ENCODE results near the gene ACTL8. TPM values are rescaled to one million over a fixed set of nuclear protein-coding genes. Genes with fewer than 3 reads are reported as not detected.

The ACTL8 gene
- total RNA-seq, 1 donor from 2014 or later, result not detected

- no peaks in the 10 kb centered on the region for H3K36me3 Mint-ChIP-seq
- no peak for DNase-seq (ENCODE audit: low spot score in 2 of 2, unreplicated experiment in 2 of 2)
- peaks cover 37% of the 10 kb centered on the region for H3K27me3 Mint-ChIP-seq (ENCODE audit: low read depth)
- H3K27ac Mint-ChIP-seq, result no peak overlapping the region
- H3K4me1 Mint-ChIP-seq, result no peaks in the 10 kb centered on the region
- no peak for TF ChIP-seq CTCF (IDR thresholded peaks at IDR 0.05; ENCODE audit: unreplicated experiment)
- H3K4me3 Mint-ChIP-seq, result no peak overlapping the region
- H3K9me3 Mint-ChIP-seq, result no peaks in the 10 kb centered on the region
Observed at GRCh38 chr1:17805869-17806684, 50.9 kb downstream of the ACTL8 start.

GRCh38 chr1:17808816-17809215 is 53.7 kb downstream of the ACTL8 start:
- Mint-ChIP-seq H3K27ac (no peak overlapping the region), H3K9me3 (no peaks in the 10 kb centered on the region), H3K4me3 (no peak overlapping the region), H3K36me3 (no peaks in the 10 kb centered on the region), H3K27me3 (ENCODE audit: low read depth) (peaks cover 33% of the 10 kb centered on the region), H3K4me1 (no peaks in the 10 kb centered on the region)
- TF ChIP-seq CTCF (IDR thresholded peaks at IDR 0.05; ENCODE audit: unreplicated experiment), result no peak
- no peak for DNase-seq (ENCODE audit: low spot score in 2 of 2, unreplicated experiment in 2 of 2)

- no peaks in the 10 kb centered on the region for H3K36me3 Mint-ChIP-seq
- H3K27ac Mint-ChIP-seq, result no peak overlapping the region
Observed at GRCh38 chr1:17810668-17811067, 55.5 kb downstream of the ACTL8 start.

GRCh38 chr1:17816511-17816910 is 61.4 kb downstream of the ACTL8 start:
- DNase-seq (ENCODE audit: low spot score in 2 of 2, unreplicated experiment in 2 of 2), result no peak
- H3K27ac Mint-ChIP-seq, result no peak overlapping the region

More at GRCh38 chr1:17810668-17811067, 55.5 kb downstream of the ACTL8 start:
- peaks cover 44% of the 10 kb centered on the region for H3K27me3 Mint-ChIP-seq (ENCODE audit: low read depth)
- H3K4me3 Mint-ChIP-seq, result no peak overlapping the region
- DNase-seq (ENCODE audit: low spot score in 2 of 2, unreplicated experiment in 2 of 2), result no peak
- peaks cover 11% of the 10 kb centered on the region for H3K9me3 Mint-ChIP-seq
- no peak for TF ChIP-seq CTCF (IDR thresholded peaks at IDR 0.05; ENCODE audit: unreplicated experiment)
- no peaks in the 10 kb centered on the region for H3K4me1 Mint-ChIP-seq

DNA sequence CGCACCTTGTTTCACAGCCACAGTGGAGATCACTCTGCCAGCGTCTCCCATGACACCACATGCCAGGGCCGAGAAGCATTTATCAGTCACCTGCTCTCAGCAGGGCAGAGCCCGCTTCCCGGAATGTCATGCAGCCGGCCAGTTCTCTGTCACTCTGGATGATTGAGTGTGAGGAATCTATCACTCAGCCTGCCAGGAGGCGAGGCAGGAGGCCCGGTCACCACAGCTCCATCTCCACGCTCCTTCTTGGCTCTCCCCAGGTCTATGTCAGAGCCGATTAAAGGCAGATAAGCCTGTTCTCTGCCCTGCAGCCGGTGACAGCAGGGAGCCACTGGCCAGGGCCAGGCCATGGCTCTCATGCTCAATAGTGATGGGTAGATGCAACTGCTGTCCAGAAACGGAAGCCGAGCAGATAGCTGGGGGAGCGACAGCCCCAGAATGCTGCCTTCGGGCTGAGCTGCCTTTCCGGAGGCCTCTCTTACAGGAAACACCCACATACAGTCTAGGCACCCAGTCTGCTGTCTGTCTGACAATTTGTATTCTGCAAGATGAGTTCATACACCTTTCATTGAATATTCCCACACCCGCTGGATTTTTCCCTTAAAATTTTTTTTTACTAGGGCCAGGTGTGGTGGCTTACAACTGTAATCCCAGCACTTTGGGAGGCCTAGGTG is 64.1 kb downstream of the ACTL8 start:
- DNase-seq (ENCODE audit: low spot score in 2 of 2, unreplicated experiment in 2 of 2), result no peak
- no peaks in the 10 kb centered on the region for H3K36me3 Mint-ChIP-seq
- H3K4me3 Mint-ChIP-seq, result no peak overlapping the region
- no peaks in the 10 kb centered on the region for H3K4me1 Mint-ChIP-seq
- peaks cover 54% of the 10 kb centered on the region for H3K27me3 Mint-ChIP-seq (ENCODE audit: low read depth)
- no peak for TF ChIP-seq CTCF (IDR thresholded peaks at IDR 0.05; ENCODE audit: unreplicated experiment)
- no peak overlapping the region for H3K27ac Mint-ChIP-seq
- peaks cover 12% of the 10 kb centered on the region for H3K9me3 Mint-ChIP-seq

More at GRCh38 chr1:17816511-17816910, 61.4 kb downstream of the ACTL8 start:
- Mint-ChIP-seq H3K4me3 (no peak overlapping the region), H3K36me3 (no peaks in the 10 kb centered on the region), H3K4me1 (no peaks in the 10 kb centered on the region), H3K9me3 (peaks cover 12% of the 10 kb centered on the region), H3K27me3 (ENCODE audit: low read depth) (peaks cover 53% of the 10 kb centered on the region)
- TF ChIP-seq CTCF (IDR thresholded peaks at IDR 0.05; ENCODE audit: unreplicated experiment), result no peak

Data from mesothelial cell of epicardium (in vitro differentiated cells).